ENCODE results near the gene NBEA.

NBEA gene

GRCh38 chr13:35179494-35179893 lies 237.4 kb downstream of the NBEA start:
- TF ChIP-seq CTCF (IDR thresholded peaks at IDR 0.05): no peak

- TF ChIP-seq CTCF (IDR thresholded peaks at IDR 0.05): no peak
Observed at GRCh38 chr13:35179920-35180663, 238.0 kb downstream of the NBEA start.

- TF ChIP-seq CTCF (IDR thresholded peaks at IDR 0.05): no peak
Observed at GRCh38 chr13:35190241-35190640, 248.2 kb downstream of the NBEA start.

GRCh38 chr13:35191883-35192282 lies 249.8 kb downstream of the NBEA start:
- no peak for TF ChIP-seq CTCF (IDR thresholded peaks at IDR 0.05)

- no peak for TF ChIP-seq CTCF (IDR thresholded peaks at IDR 0.05)
Observed at GRCh38 chr13:35198613-35199200, 256.6 kb downstream of the NBEA start.

GRCh38 chr13:35208587-35208986 lies 266.5 kb downstream of the NBEA start:
- TF ChIP-seq CTCF (IDR thresholded peaks at IDR 0.05): no peak

GRCh38 chr13:35210261-35210660 lies 268.2 kb downstream of the NBEA start:
- TF ChIP-seq CTCF (IDR thresholded peaks at IDR 0.05): peak; percentile 31; the same call in 1 of the 2 replicates

Data from LNCAP (cell line).